Activated CD4-positive, alpha-beta memory T cell treated with anti-CD3 and anti-CD28 coated beads, Interleukin-2, amount 10 ng/mL, durations not matched to agents 7 days and 5 days (primary cell): ENCODE results near the gene PDE4D. TPM values are rescaled to one million over a fixed set of nuclear protein-coding genes. Genes with fewer than 3 reads are reported as not detected.

Source experiments
- CTCF ChIA-PET: fragments of 350-600 bp; sonication (Branson Sonifier 250); formaldehyde crosslinking; loops from one replicate; lab custom pipeline; 2021; ENCODE audit warnings: antibody characterized with exemption, inconsistent platforms; lab: Charles Lee
- POLR2A ChIA-PET: fragments of 350-600 bp; sonication (Branson Sonifier 250); formaldehyde crosslinking; loops from one replicate; lab custom pipeline; 2021; ENCODE audit warnings: antibody characterized with exemption; lab: Charles Lee
- DNase-seq: peaks from one replicate; pipeline ENCODE4 v3.0.0-alpha.2; 2020
- H3K27ac Mint-ChIP-seq: one replicate; pipeline ENCODE4 v1.8.0; 2021; ENCODE audit warnings: mild to moderate bottlenecking, mixed read lengths
- H3K27me3 Mint-ChIP-seq: one replicate; pipeline ENCODE4 v1.8.0; 2021; ENCODE audit warnings: mixed read lengths
- H3K36me3 Mint-ChIP-seq: one replicate; pipeline ENCODE4 v1.8.0; 2021; ENCODE audit warnings: low read depth, mixed read lengths
- H3K4me1 Mint-ChIP-seq: one replicate; pipeline ENCODE4 v1.8.0; 2021; ENCODE audit warnings: mixed read lengths
- H3K4me3 Mint-ChIP-seq: one replicate; pipeline ENCODE4 v1.8.0; 2021; ENCODE audit warnings: mild to moderate bottlenecking, mixed read lengths
- H3K9me3 Mint-ChIP-seq: one replicate; pipeline ENCODE4 v1.8.0; 2021; ENCODE audit warnings: mixed read lengths
- total RNA-seq, 2 experiments: library from RNA; stranded (reverse); gene quantifications; one replicate each; pipeline ENCODE4 v1.2.3, GENCODE V29; 2021

PDE4D gene
- total RNA-seq, 2 experiments from 2014 or later = 123 to 126 TPM

- no peak for DNase-seq
- Mint-ChIP-seq H3K9me3 (no peaks in the 10 kb centered on the region), H3K27ac (no peak overlapping the region), H3K27me3 (peaks cover 28% of the 10 kb centered on the region), H3K4me3 (no peak overlapping the region), H3K4me1 (no peaks in the 10 kb centered on the region), H3K36me3 (no peaks in the 10 kb centered on the region)
- POLR2A ChIA-PET = no interaction called here
- CTCF ChIA-PET = interaction anchor here (0.7 kb wide), 1 partner anchor 463 kb away, joined by 3 read pairs; no protein-coding TSS in a partner anchor
Observed at GRCh38 chr5:59354274-59354673, 539.3 kb downstream of the PDE4D start.

GRCh38 chr5:59351076-59351794 lies 542.3 kb downstream of the PDE4D start:
- ChIA-PET CTCF (interaction anchor here (1.0 to 1.3 kb wide), 2 partner anchors 12 to 30 kb away, joined by 3 to 4 read pairs; no protein-coding TSS in a partner anchor), POLR2A (no interaction called here)
- Mint-ChIP-seq H3K27me3 (peaks cover 28% of the 10 kb centered on the region), H3K4me3 (no peak overlapping the region), H3K27ac (no peak overlapping the region), H3K36me3 (no peaks in the 10 kb centered on the region), H3K4me1 (no peaks in the 10 kb centered on the region), H3K9me3 (no peaks in the 10 kb centered on the region)
- DNase-seq = no peak

GRCh38 chr5:59348189-59348588 lies 545.3 kb downstream of the PDE4D start:
- ChIA-PET POLR2A (no interaction called here), CTCF (interaction anchor here (0.6 to 1.0 kb wide), 2 partner anchors 158 to 160 kb away, joined by 3 to 6 read pairs; no protein-coding TSS in a partner anchor)
- no peaks in the 10 kb centered on the region for H3K9me3 Mint-ChIP-seq
- no peak overlapping the region for H3K27ac Mint-ChIP-seq
- no peak for DNase-seq
- H3K4me3 Mint-ChIP-seq = no peak overlapping the region
- H3K4me1 Mint-ChIP-seq = no peaks in the 10 kb centered on the region
- peaks cover 28% of the 10 kb centered on the region for H3K27me3 Mint-ChIP-seq
- no peaks in the 10 kb centered on the region for H3K36me3 Mint-ChIP-seq

- H3K4me3 Mint-ChIP-seq = no peak overlapping the region
- no peak overlapping the region for H3K27ac Mint-ChIP-seq
- H3K9me3 Mint-ChIP-seq = no peaks in the 10 kb centered on the region
- no peaks in the 10 kb centered on the region for H3K36me3 Mint-ChIP-seq
- H3K4me1 Mint-ChIP-seq = no peaks in the 10 kb centered on the region
- H3K27me3 Mint-ChIP-seq = peaks cover 31% of the 10 kb centered on the region
- DNase-seq = no peak
- POLR2A ChIA-PET = no interaction called here
- CTCF ChIA-PET = no interaction called here
Observed at GRCh38 chr5:59346982-59347381, 546.5 kb downstream of the PDE4D start.

- DNase-seq = no peak
- H3K9me3 Mint-ChIP-seq = no peaks in the 10 kb centered on the region
- H3K27ac Mint-ChIP-seq = no peak overlapping the region
- H3K36me3 Mint-ChIP-seq = no peaks in the 10 kb centered on the region
- H3K4me3 Mint-ChIP-seq = no peak overlapping the region
- CTCF ChIA-PET = no interaction called here
- peaks cover 28% of the 10 kb centered on the region for H3K27me3 Mint-ChIP-seq
- POLR2A ChIA-PET = no interaction called here
- no peaks in the 10 kb centered on the region for H3K4me1 Mint-ChIP-seq
Observed at GRCh38 chr5:59346514-59346913, 547.0 kb downstream of the PDE4D start.

- POLR2A ChIA-PET = no interaction called here
- no peak overlapping the region for H3K4me3 Mint-ChIP-seq
- no peak overlapping the region for H3K27ac Mint-ChIP-seq
- CTCF ChIA-PET = no interaction called here
- H3K27me3 Mint-ChIP-seq = peaks cover 36% of the 10 kb centered on the region
- H3K9me3 Mint-ChIP-seq = no peaks in the 10 kb centered on the region
- no peaks in the 10 kb centered on the region for H3K4me1 Mint-ChIP-seq
- no peaks in the 10 kb centered on the region for H3K36me3 Mint-ChIP-seq
- no peak for DNase-seq
Observed at GRCh38 chr5:59342181-59342580, 551.3 kb downstream of the PDE4D start.

GRCh38 chr5:59341760-59342159 lies 551.8 kb downstream of the PDE4D start:
- Mint-ChIP-seq H3K36me3 (no peaks in the 10 kb centered on the region), H3K9me3 (no peaks in the 10 kb centered on the region), H3K4me1 (no peaks in the 10 kb centered on the region), H3K27me3 (peaks cover 36% of the 10 kb centered on the region), H3K27ac (no peak overlapping the region), H3K4me3 (no peak overlapping the region)
- DNase-seq = no peak
- ChIA-PET POLR2A (no interaction called here), CTCF (no interaction called here)

GRCh38 chr5:59341155-59341554 lies 552.4 kb downstream of the PDE4D start:
- Mint-ChIP-seq H3K27ac (no peak overlapping the region), H3K9me3 (no peaks in the 10 kb centered on the region), H3K36me3 (no peaks in the 10 kb centered on the region), H3K4me3 (no peak overlapping the region), H3K4me1 (no peaks in the 10 kb centered on the region), H3K27me3 (peaks cover 32% of the 10 kb centered on the region)
- ChIA-PET POLR2A (no interaction called here), CTCF (no interaction called here)
- no peak for DNase-seq

- no peak for DNase-seq
- no peaks in the 10 kb centered on the region for H3K36me3 Mint-ChIP-seq
- ChIA-PET CTCF (no interaction called here), POLR2A (no interaction called here)
- no peaks in the 10 kb centered on the region for H3K9me3 Mint-ChIP-seq
- no peaks in the 10 kb centered on the region for H3K4me1 Mint-ChIP-seq
- H3K4me3 Mint-ChIP-seq = no peak overlapping the region
- no peak overlapping the region for H3K27ac Mint-ChIP-seq
- H3K27me3 Mint-ChIP-seq = peaks cover 32% of the 10 kb centered on the region
Observed at GRCh38 chr5:59340637-59341036, 552.9 kb downstream of the PDE4D start.

GRCh38 chr5:59337240-59337639 lies 556.3 kb downstream of the PDE4D start:
- Mint-ChIP-seq H3K4me1 (no peaks in the 10 kb centered on the region), H3K9me3 (no peaks in the 10 kb centered on the region), H3K27me3 (peaks cover 25% of the 10 kb centered on the region), H3K27ac (no peak overlapping the region), H3K4me3 (no peak overlapping the region), H3K36me3 (no peaks in the 10 kb centered on the region)
- CTCF ChIA-PET = interaction anchor here (1.0 kb wide), 1 partner anchor 468 kb away, joined by 3 read pairs; no protein-coding TSS in a partner anchor
- no peak for DNase-seq
- POLR2A ChIA-PET = no interaction called here

- no peaks in the 10 kb centered on the region for H3K4me1 Mint-ChIP-seq
- no peak for DNase-seq
- ChIA-PET POLR2A (no interaction called here), CTCF (no interaction called here)
- no peak overlapping the region for H3K4me3 Mint-ChIP-seq
- H3K27ac Mint-ChIP-seq = no peak overlapping the region
- H3K27me3 Mint-ChIP-seq = peaks cover 25% of the 10 kb centered on the region
- H3K9me3 Mint-ChIP-seq = no peaks in the 10 kb centered on the region
- H3K36me3 Mint-ChIP-seq = no peaks in the 10 kb centered on the region
Observed at GRCh38 chr5:59335544-59335943, 558.0 kb downstream of the PDE4D start.

- CTCF ChIA-PET = no interaction called here
- no peak for DNase-seq
- Mint-ChIP-seq H3K9me3 (no peaks in the 10 kb centered on the region), H3K27ac (no peak overlapping the region), H3K27me3 (peaks cover 18% of the 10 kb centered on the region), H3K4me3 (no peak overlapping the region), H3K4me1 (no peaks in the 10 kb centered on the region), H3K36me3 (no peaks in the 10 kb centered on the region)
- POLR2A ChIA-PET = no interaction called here
Observed at GRCh38 chr5:59333416-59333815, 560.1 kb downstream of the PDE4D start.

GRCh38 chr5:59332236-59332973 lies 561.1 kb downstream of the PDE4D start:
- H3K27me3 Mint-ChIP-seq = peaks cover 12% of the 10 kb centered on the region
- CTCF ChIA-PET = no interaction called here
- POLR2A ChIA-PET = no interaction called here
- no peaks in the 10 kb centered on the region for H3K36me3 Mint-ChIP-seq
- no peak overlapping the region for H3K4me3 Mint-ChIP-seq
- H3K9me3 Mint-ChIP-seq = no peaks in the 10 kb centered on the region
- H3K27ac Mint-ChIP-seq = no peak overlapping the region
- H3K4me1 Mint-ChIP-seq = no peaks in the 10 kb centered on the region
- DNase-seq = no peak
